NOMO-1 treated with dmso at 0.1 percent for 144 hours (cell line): Measurements from ENCODE around the gene MOCS2.

Source experiments
- DNase-seq: peaks from one replicate; lab custom pipeline; 2025; ENCODE audit not compliant: unreplicated experiment; lab: John Stamatoyannopoulos, UW

MOCS2 gene

GRCh38 chr5:53095217-53095616 lies 14.3 kb downstream of the MOCS2 start:
- DNase-seq, result no peak

DNA sequence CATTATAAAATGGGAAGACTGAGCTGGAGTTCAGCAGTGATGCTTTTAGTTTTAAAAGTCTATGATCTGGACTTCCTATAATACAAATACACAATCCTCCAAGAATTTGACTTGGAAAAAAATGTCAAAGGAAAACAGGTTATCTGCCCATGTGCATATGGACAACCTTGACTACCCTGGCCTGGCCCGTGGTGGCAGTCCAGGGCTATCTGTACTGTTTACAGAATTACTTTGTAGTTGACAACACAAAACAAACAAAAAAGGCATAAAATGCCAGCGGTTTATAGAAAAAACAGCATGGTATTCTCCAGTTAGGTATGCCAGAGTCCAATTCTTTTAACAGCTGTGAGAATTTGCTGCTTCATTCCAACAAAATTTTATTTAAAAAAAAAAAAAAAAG lies 17.3 kb downstream of the MOCS2 start:
- no peak for DNase-seq

DNA sequence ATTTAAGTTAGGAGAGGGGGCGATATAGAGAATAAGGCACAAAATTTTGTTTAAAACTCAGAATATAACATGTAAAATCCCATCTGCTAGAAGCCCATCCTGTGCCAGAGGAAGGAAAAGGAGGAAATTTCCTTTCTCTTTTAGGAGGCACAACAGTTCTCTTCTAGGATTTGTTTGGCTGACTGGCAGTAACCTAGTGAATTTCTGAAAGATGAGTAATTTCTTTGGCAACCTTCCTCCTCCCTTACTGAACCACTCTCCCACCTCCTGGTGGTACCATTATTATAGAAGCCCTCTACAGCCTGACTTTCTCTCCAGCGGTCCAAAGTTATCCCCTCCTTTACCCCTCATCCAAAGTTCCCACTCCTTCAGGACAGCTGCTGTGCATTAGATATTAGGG lies 18.3 kb downstream of the MOCS2 start:
- no peak for DNase-seq

- DNase-seq, result no peak
Observed at GRCh38 chr5:53090229-53090628, 19.3 kb downstream of the MOCS2 start.

- no peak for DNase-seq
Observed at GRCh38 chr5:53089481-53089991, 20.0 kb downstream of the MOCS2 start.

DNA sequence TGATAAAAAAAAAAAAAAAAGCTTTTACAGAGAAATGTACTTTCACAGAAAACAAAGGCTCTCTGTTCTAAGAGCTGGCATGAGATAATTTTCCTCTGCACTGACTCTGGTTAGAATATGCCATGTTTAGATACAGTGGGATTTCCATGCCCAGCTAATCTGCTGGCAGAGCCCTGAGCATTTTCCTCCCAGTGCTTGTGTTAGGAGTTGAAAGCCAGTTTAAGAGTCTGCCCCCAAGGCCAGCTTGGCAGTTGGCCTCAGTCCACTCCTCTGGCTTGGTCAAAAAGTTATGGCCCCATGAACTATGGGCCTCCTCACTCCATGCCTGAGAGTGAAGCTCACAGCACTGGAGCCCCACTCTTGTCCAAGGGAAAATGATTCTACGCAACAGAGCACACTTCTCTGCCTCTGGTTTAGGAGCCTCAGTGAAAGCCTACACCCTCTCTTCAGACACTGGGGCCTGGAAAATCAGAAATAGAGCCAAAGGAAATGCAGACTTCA lies 21.9 kb downstream of the MOCS2 start:
- DNase-seq, result no peak

DNA sequence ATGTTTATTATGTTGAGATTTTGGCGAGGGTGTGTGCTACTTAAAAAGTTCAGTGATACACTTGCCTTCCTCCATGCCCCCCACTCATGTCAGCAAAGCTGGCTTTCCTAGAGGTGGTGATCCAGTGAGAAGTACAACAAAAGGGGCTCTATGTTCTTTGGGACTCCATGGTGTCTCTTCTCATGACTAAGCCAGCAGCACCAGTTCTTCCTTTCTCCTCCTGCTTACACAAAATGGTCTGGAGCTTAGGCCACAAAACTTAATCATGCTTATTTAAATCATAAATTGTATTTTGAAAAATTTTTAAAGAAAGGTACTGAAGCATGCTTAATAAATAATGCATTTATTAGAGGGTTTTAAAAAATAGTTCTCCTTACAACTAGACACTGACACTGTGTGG lies 22.4 kb downstream of the MOCS2 start:
- no peak for DNase-seq

- no peak for DNase-seq
Observed at GRCh38 chr5:53084546-53085255, 24.9 kb downstream of the MOCS2 start.

GRCh38 chr5:53083927-53084326 lies 25.6 kb downstream of the MOCS2 start:
- DNase-seq, result no peak

DNA sequence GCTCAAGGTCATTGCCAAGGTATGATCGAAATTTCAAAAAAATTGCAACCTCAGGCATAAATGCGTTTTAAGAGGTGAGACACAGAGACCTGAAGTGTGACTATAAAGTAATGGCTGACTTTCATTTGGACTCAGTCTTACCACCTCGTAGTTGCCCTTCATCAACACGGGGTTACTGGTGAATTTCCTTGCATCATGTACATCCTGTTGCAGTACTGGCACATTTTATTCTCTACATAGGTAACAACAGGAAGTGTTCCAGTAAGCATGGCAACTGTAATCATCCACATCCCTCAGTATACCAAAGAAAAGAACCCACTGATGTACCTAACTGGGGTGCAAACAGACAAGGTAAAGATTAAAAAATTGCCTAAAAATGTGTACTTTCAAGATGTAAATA lies 29.3 kb downstream of the MOCS2 start:
- DNase-seq, result no peak

DNA sequence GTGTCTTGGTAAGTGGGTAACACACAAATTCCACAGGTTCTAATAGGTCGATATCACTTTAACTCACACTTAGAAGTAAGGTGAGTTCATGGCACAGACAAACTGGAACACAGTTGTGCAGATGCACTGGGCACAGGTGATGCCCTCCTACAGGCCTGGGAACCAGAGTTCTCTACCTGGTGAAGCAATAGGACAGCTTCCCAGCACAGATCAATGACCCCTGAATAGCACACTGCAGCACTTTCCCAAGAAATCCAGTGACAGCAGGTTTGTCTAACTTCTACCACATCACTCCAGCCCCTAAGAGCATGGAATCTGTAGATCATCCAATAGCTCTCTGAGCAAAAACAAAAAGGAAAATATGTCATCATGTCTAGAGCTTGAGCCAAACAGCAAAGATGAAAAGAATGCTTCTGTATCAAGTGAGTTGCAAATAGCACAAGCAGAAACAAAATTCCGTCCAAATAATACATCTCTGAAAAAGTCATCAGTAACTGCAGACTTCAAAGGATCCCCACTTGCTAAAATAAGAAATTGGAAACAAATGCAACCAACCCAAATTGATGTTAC lies 33.5 kb downstream of the MOCS2 start:
- no peak for DNase-seq

DNA sequence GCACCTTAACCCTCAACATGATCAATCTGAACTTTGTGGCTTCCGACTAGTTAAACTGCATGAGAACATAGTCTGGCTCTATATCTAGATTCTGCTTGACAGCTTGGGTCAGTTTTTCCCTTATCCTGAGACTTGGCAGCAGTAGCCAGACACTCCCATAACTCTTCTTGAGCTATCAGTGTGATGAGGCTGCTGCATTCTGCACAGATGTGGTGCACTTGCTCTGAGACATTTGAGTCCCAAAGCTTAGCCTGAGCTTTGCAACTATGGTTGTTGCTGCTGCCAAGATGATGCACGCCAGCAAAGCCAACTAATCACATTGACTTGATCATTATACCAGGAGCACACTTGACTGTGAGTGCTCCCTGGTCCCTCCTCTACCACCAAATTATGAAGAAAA lies 36.2 kb downstream of the MOCS2 start:
- DNase-seq, result no peak

GRCh38 chr5:53071738-53072137 lies 37.8 kb downstream of the MOCS2 start:
- DNase-seq, result no peak

- no peak for DNase-seq
Observed at GRCh38 chr5:53071298-53071697, 38.3 kb downstream of the MOCS2 start.

GRCh38 chr5:53069626-53070025 lies 39.9 kb downstream of the MOCS2 start:
- no peak for DNase-seq

DNA sequence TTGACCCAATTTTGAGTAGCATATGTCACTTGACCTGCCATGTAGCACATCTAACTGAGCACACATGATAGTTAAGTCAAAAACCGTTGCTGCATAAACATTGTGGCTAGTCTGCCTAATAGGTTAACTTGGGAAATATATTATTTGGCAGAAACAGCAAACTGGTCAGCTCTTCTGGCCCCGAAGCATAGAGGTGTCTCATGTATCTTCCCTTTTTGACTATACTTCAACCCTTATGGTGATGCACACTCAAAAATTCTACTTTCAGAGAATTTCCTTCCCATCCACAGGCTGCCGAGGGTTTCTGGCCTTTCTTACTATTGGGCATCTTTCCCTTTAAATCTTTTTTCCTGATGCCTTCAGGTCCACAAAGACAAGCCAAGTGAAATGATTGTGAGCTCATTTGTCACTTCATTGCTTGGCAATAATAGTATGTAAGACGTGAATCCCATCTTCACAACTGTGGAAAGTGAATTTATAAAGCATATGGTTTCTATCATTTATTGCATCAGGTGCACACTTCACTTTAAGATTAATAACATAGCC lies 41.2 kb downstream of the MOCS2 start:
- no peak for DNase-seq

DNA sequence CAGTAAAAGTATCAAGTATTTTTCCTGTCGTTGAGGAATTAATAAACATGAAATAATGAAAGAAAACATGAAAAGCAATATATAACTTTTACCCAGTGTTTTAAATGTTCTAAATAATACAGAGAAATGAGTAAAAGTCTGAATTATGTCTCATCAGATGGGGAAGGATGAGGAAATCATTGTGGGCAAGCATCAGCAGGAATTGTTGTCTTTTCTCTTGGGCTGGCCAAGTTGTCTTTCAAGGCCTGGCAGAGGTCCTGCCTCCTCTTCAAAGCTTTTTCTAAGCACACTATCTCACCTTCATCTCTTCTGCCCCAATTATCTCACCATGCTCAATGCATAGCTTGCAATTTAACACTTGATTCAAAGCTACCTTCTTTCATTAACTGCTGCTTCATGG lies 41.9 kb downstream of the MOCS2 start:
- no peak for DNase-seq

- DNase-seq, result no peak
Observed at GRCh38 chr5:53066088-53066487, 43.5 kb downstream of the MOCS2 start.

DNA sequence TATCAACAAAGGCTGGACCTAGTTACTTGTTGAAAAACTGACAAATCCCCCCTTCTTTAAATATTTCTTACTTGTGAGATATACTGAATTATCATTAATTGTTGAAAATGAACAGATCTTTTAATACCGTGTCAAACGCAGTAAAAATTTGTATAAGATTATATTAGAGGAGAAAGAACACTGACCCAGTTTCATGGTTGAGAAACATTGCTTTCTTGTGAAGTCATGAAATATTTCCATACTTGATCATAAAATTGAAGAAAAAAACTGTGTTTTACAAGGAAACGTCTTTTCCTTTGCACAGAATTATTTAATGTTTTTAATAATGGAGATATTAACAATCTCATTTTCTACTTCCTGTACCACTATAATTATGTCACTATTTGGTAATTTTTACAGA lies 45.8 kb downstream of the MOCS2 start:
- no peak for DNase-seq

DNA sequence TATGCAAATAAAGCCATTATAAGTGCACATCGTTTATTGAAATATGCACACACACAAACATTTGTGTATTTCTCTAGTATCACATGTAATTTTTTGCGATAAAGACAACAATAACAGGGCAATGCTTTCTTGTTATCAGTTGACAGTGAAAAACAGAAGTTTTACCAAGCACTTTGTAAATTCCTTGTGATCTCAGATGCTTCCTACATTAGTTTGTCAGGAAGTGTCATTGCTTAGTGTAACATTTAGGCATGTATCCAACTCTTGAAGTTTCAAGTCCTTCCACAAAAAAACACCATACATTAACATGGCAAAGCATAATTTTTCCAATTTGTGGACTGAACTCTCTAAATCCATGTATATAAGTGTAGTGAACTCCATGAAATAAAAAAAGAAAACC lies 46.4 kb downstream of the MOCS2 start:
- no peak for DNase-seq

- DNase-seq, result no peak
Observed at GRCh38 chr5:53059281-53059680, 50.3 kb downstream of the MOCS2 start.

- DNase-seq, result no peak
Observed at GRCh38 chr5:53055365-53055764, 54.2 kb downstream of the MOCS2 start.
